IMR-90 (cell line): ENCODE results near the gene PCSK5. TPM values are rescaled to one million over a fixed set of nuclear protein-coding genes. Genes with fewer than 3 reads are reported as not detected.

Experiments
- ATAC-seq: fragments of 200-7000 bp; cut with Tn5 transposase; 2 replicates; pipeline ENCODE4 v1.9.1; 2020; ENCODE audit warnings: low read depth, mild to moderate bottlenecking, moderate library complexity
- BruUV-seq: library from RNA; stranded (reverse); fragments of 400-500 nt; replicated peaks from 2 replicates; lab custom pipeline; 2021; lab: Mats Ljungman, UMichigan
- CTCF ChIA-PET: fragments of 300-600 bp; formaldehyde crosslinking; extraction: SDS; loops from one replicate; lab custom pipeline; 2021; ENCODE audit warnings: antibody characterized with exemption; lab: Yijun Ruan, JAX
- POLR2A ChIA-PET: fragments of 300-600 bp; sonication (Branson Sonifier 250); formaldehyde crosslinking; loops from one replicate; lab custom pipeline; 2022; ENCODE audit warnings: antibody characterized with exemption; ENCODE audit not compliant: unreplicated experiment; lab: Charles Lee
- DNase-seq: peaks from one replicate; pipeline ENCODE4 v3.0.0; 2013
- H2AFZ ChIP-seq: replicated peaks from 2 replicates; pipeline ENCODE3; 2013; ENCODE audit warnings: low read length, mild to moderate bottlenecking; ENCODE audit not compliant: poor library complexity
- H2AK5ac ChIP-seq: 2 replicates; pipeline ENCODE4 v1.6.1; 2013; ENCODE audit warnings: low read depth, low read length, inconsistent platforms
- H2AK9ac ChIP-seq: replicated peaks from 2 replicates; pipeline ENCODE3; 2013; ENCODE audit warnings: mild to moderate bottlenecking, low read depth, low read length, moderate library complexity; ENCODE audit not compliant: poor library complexity
- H2BK120ac ChIP-seq: 2 replicates; pipeline ENCODE4 v1.6.1; 2013; ENCODE audit warnings: low read depth, low read length, inconsistent platforms
- H2BK15ac ChIP-seq: 3 replicates; pipeline ENCODE4 v1.6.1; 2013; ENCODE audit warnings: low read depth, low read length, inconsistent platforms
- H2BK20ac ChIP-seq: 2 replicates; pipeline ENCODE4 v1.6.1; 2013; ENCODE audit warnings: low read depth, mild to moderate bottlenecking, inconsistent platforms, low read length, moderate library complexity
- H2BK5ac ChIP-seq: 2 replicates; pipeline ENCODE4 v1.6.1; 2013; ENCODE audit warnings: mild to moderate bottlenecking, low read depth, low read length, inconsistent platforms; ENCODE audit not compliant: poor library complexity, severe bottlenecking
- H3K14ac ChIP-seq: replicated peaks from 2 replicates; pipeline ENCODE4 v1.6.1; 2013; ENCODE audit warnings: low read depth, low read length, inconsistent platforms
- H3K18ac ChIP-seq: 2 replicates; pipeline ENCODE4 v1.6.1; 2013; ENCODE audit warnings: low read depth, low read length, control low read depth
- H3K23ac ChIP-seq: 2 replicates; pipeline ENCODE4 v1.6.1; 2013; ENCODE audit warnings: low read depth, low read length, inconsistent platforms
- H3K27ac ChIP-seq: 2 replicates; pipeline ENCODE4 v1.5.1; 2013; ENCODE audit warnings: mild to moderate bottlenecking, control low read depth, low read length; ENCODE audit not compliant: insufficient read depth
- H3K27me3 ChIP-seq: 2 replicates; pipeline ENCODE4 v1.6.1; 2013; ENCODE audit warnings: low read length; ENCODE audit not compliant: control insufficient read depth, insufficient read depth
- H3K36me3 ChIP-seq: 2 replicates; pipeline ENCODE4 v1.6.1; 2013; ENCODE audit warnings: low read length, mixed read lengths; ENCODE audit not compliant: control insufficient read depth, insufficient read depth
- H3K4ac ChIP-seq: 2 replicates; pipeline ENCODE4 v1.6.1; 2013; ENCODE audit warnings: low read depth, low read length, inconsistent platforms
- H3K4me1 ChIP-seq: 2 replicates; pipeline ENCODE4 v1.6.1; 2013; ENCODE audit warnings: low read length, mixed read lengths; ENCODE audit not compliant: control insufficient read depth, insufficient read depth
- H3K4me2 ChIP-seq: 2 replicates; pipeline ENCODE4 v1.6.1; 2013; ENCODE audit warnings: low read depth, mild to moderate bottlenecking, control low read depth, low read length, moderate library complexity
- H3K4me3 ChIP-seq: 2 replicates; pipeline ENCODE4 v1.5.1; 2013; ENCODE audit warnings: low read depth, mild to moderate bottlenecking, control low read depth, low read length, moderate library complexity; ENCODE audit not compliant: insufficient read depth
- H3K56ac ChIP-seq: 2 replicates; pipeline ENCODE4 v1.6.1; 2013; ENCODE audit warnings: low read length, inconsistent platforms; ENCODE audit not compliant: insufficient read depth; ENCODE audit errors: extremely low read depth
- H3K79me1 ChIP-seq, 2 experiments: 2 replicates each; pipeline ENCODE4 v1.6.1; 2013; ENCODE audit warnings: low read length in 2 of 2, inconsistent platforms in 1 of 2, low read depth in 1 of 2
- H3K9ac ChIP-seq: 2 replicates; pipeline ENCODE4 v1.6.1; 2013; ENCODE audit warnings: low read depth, low read length, control low read depth
- H3K9me1 ChIP-seq: 2 replicates; pipeline ENCODE4 v1.6.1; 2013; ENCODE audit warnings: low read length, inconsistent platforms; ENCODE audit not compliant: insufficient read depth
- H3K9me3 ChIP-seq: 2 replicates; pipeline ENCODE4 v1.6.1; 2013; ENCODE audit warnings: low read length; ENCODE audit not compliant: control insufficient read depth, insufficient read depth
- H4K20me1 ChIP-seq: 2 replicates; pipeline ENCODE4 v1.6.1; 2013; ENCODE audit warnings: low read length, inconsistent platforms; ENCODE audit not compliant: insufficient read depth
- H4K5ac ChIP-seq: 2 replicates; pipeline ENCODE4 v1.6.1; 2013; ENCODE audit warnings: mild to moderate bottlenecking, low read depth, low read length, control low read depth
- H4K8ac ChIP-seq, 2 experiments: 2 replicates each; pipeline ENCODE4 v1.6.1; 2013; ENCODE audit warnings: low read depth in 2 of 2, low read length in 2 of 2, control low read depth in 1 of 2, inconsistent platforms in 1 of 2
- H4K91ac ChIP-seq: 2 replicates; pipeline ENCODE4 v1.6.1; 2013; ENCODE audit warnings: low read depth, low read length, inconsistent platforms; ENCODE audit not compliant: insufficient read depth
- MAZ ChIP-seq: IDR thresholded peaks from 2 replicates; pipeline ENCODE4 v1.6.1; 2012; ENCODE audit warnings: low read depth, mild to moderate bottlenecking, low read length, improper control_type of control experiment, moderate library complexity, borderline replicate concordance
- WGBS, 2 experiments: methylation state at CpG; one replicate each; pipeline versions ENCODE4 v1.1.5 to v1.1.7; 2013; ENCODE audit warnings: missing lambda C conversion rate in 2 of 2; ENCODE audit not compliant: insufficient read length in 1 of 2; ENCODE audit errors: extremely low coverage in 2 of 2; 5-methylcytosine and 5-hydroxymethylcytosine counted together
- dilution Hi-C: fragments of 300-500 bp; cut with HindIII; formaldehyde crosslinking; loops from one replicate; pipeline ENCODE4 v1.14.3; 2018; ENCODE audit warnings: low sequenced_read_pairs; ENCODE audit not compliant: unreplicated experiment
- in situ Hi-C: fragments of 300-500 bp; cut with MboI; formaldehyde crosslinking; loops from 3 replicates; pipeline ENCODE4 v1.14.3; 2019; ENCODE audit warnings: low sequenced_read_pairs, inconsistent platforms, mixed read lengths
- intact Hi-C: fragments of 100-400 bp; cut with micrococcal nuclease; formaldehyde crosslinking; loops from 2 replicates; pipeline ENCODE4 v1.10.0; 2022
- polyA plus RNA-seq, 3 experiments: library from polyadenylated mRNA; depleted of rRNA; stranded (reverse); fragments of >200 nt; gene quantifications; 2 replicates each; pipeline ENCODE4 v1.2.3, GENCODE V29; 2012; ENCODE audit warnings: low replicate concordance in 1 of 3
- total RNA-seq: library from RNA; depleted of rRNA; stranded (reverse); fragments of >200 nt; gene quantifications from 2 replicates; pipeline ENCODE4 v1.2.3, GENCODE V29; 2012
- TF ChIP-seq, protein P1 (sequence below): fragments of 150-350 bp; IDR thresholded peaks from 2 replicates; pipeline ENCODE4 v1.6.1; 2016; ENCODE audit warnings: low read depth, mild to moderate bottlenecking, low read length, moderate library complexity, borderline replicate concordance

Gene PCSK5
- total and polyA plus RNA-seq, 2 of the 4 experiments (the other 2 are of a cell fraction) = 1.5 to 3.0 TPM

GRCh38 chr9:76101075-76101474, 210.6 kb downstream of the PCSK5 start:
- H3K27me3 ChIP-seq = no peaks in the 10 kb centered on the region
- 20% methylated on average over 1 of the region's 5 CpGs; no CpG with 5 or more reads in 1 of the 2 experiments for WGBS, 2 experiments
- H3K4me2 ChIP-seq = peak overlapping the region; percentile 86
- TF ChIP-seq, protein P1, sequence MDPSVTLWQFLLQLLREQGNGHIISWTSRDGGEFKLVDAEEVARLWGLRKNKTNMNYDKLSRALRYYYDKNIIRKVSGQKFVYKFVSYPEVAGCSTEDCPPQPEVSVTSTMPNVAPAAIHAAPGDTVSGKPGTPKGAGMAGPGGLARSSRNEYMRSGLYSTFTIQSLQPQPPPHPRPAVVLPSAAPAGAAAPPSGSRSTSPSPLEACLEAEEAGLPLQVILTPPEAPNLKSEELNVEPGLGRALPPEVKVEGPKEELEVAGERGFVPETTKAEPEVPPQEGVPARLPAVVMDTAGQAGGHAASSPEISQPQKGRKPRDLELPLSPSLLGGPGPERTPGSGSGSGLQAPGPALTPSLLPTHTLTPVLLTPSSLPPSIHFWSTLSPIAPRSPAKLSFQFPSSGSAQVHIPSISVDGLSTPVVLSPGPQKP = no peak
- TF ChIP-seq MAZ = no peak
- H2BK120ac ChIP-seq = no peak overlapping the region
- no peaks in the 10 kb centered on the region for H3K9me1 ChIP-seq
- CTCF ChIA-PET = interaction anchor here (1.3 to 2.2 kb wide), 2 partner anchors 10 to 14 kb away, joined by 4 to 8 read pairs; no protein-coding TSS in a partner anchor
- H4K91ac ChIP-seq = no peak overlapping the region
- no peak overlapping the region for H3K14ac ChIP-seq
- DNase-seq (peak; percentile 12), ATAC-seq (peak; percentile 60)
- no peak overlapping the region; the same call in 1 of the 2 replicates for H3K27ac ChIP-seq
- H3K4me3 ChIP-seq = no peak overlapping the region
- H2BK20ac ChIP-seq = no peak overlapping the region
- dilution Hi-C loops (no loop called here), intact Hi-C loops (no loop called here), in situ Hi-C loops (no loop called here)
- no peaks in the 10 kb centered on the region; the same call in none of the 2 replicates for H3K4me1 ChIP-seq
- H2BK5ac ChIP-seq = no peak overlapping the region
- no peak overlapping the region for H3K9ac ChIP-seq
- BruUV-seq = no TSS peak
- H3K79me1 ChIP-seq = no peaks in the 10 kb centered on the region
- POLR2A ChIA-PET = no interaction called here
- H4K5ac ChIP-seq = no peak overlapping the region
- H2AK5ac ChIP-seq = no peak overlapping the region
- H3K56ac ChIP-seq = no peak overlapping the region
- no peak overlapping the region for H3K4ac ChIP-seq
- H3K23ac ChIP-seq = no peak overlapping the region
- no peaks in the 10 kb centered on the region for H3K9me3 ChIP-seq
- no peak overlapping the region for H2BK15ac ChIP-seq
- no peak overlapping the region; a peak in 1 of 4 replicates for H4K8ac ChIP-seq
- H3K36me3 ChIP-seq = peaks cover 7% of the 10 kb centered on the region
- no peak overlapping the region for H2AK9ac ChIP-seq
- H2AFZ ChIP-seq = no peak overlapping the region
- H4K20me1 ChIP-seq = no peaks in the 10 kb centered on the region
- no peak overlapping the region; the same call in 1 of the 2 replicates for H3K18ac ChIP-seq
